HepG2 (cell line): ENCODE data around the gene CCDC178. TPM values are rescaled to one million over a fixed set of nuclear protein-coding genes. Genes with fewer than 3 reads are reported as not detected.

ENCODE experiments used
- ATAC-seq: fragments of 200-7000 bp; cut with Tn5 transposase; 3 replicates; pipeline ENCODE4 v1.9.1; 2020; ENCODE audit warnings: mild to moderate bottlenecking, moderate library complexity
- BruUV-seq: library from RNA; stranded (reverse); fragments of 400-500 nt; replicated peaks from 2 replicates; lab custom pipeline; 2021; lab: Mats Ljungman, UMichigan
- CTCF ChIA-PET: fragments of 300-600 bp; formaldehyde crosslinking; extraction: SDS; loops from one replicate; lab custom pipeline; 2021; ENCODE audit warnings: low total read pairs, inconsistent platforms, low intra/inter-chr PET ratio; lab: Yijun Ruan, JAX
- POLR2A ChIA-PET: fragments of 350-600 bp; sonication (Branson Sonifier 250); formaldehyde crosslinking; loops from one replicate; lab custom pipeline; 2020; ENCODE audit warnings: antibody characterized with exemption, inconsistent platforms; lab: Yijun Ruan, JAX
- DNase-seq: peaks from one replicate; pipeline ENCODE4 v3.0.0-alpha.2; 2015; ENCODE audit warnings: low spot score
- FAIRE-seq: peaks from 3 replicates; lab custom pipeline; 2011; peaks lifted over from hg19 to GRCh38; lab: Jason Lieb, UNC
- H2AFZ ChIP-seq: one replicate; pipeline ENCODE4 v1.6.1; 2011; ENCODE audit warnings: low read length, inconsistent platforms
- H3K27ac ChIP-seq: fragments of 300-600 bp; 3 replicates; pipeline ENCODE4 v1.8.0; 2011; ENCODE audit warnings: mixed run types, mild to moderate bottlenecking, mixed read lengths, low read length, inconsistent platforms; ENCODE audit not compliant: insufficient read depth; ENCODE audit errors: extremely low read length
- H3K27me3 ChIP-seq, 2 experiments: fragments of 200-600 bp in 1 of 2; 2 replicates in 1 of 2; 3 replicates in 1 of 2; pipeline versions ENCODE4 v1.6.0 to v1.8.0; 2011; ENCODE audit warnings: low read length in 2 of 2, mild to moderate bottlenecking in 2 of 2, moderate library complexity in 2 of 2, inconsistent platforms in 1 of 2; ENCODE audit not compliant: insufficient read depth in 2 of 2, control insufficient read depth in 1 of 2
- H3K36me3 ChIP-seq, 2 experiments: fragments of 200-600 bp in 1 of 2; replicated peaks in 1 of 2; 2 replicates in 1 of 2; 3 replicates in 1 of 2; pipeline versions ENCODE4 v1.5.1 to v1.8.0; 2011; ENCODE audit warnings: low read length in 2 of 2, inconsistent platforms in 1 of 2; ENCODE audit not compliant: insufficient read depth in 2 of 2, control insufficient read depth in 1 of 2
- H3K4me1 ChIP-seq: 2 replicates; pipeline ENCODE4 v1.5.1; 2012; ENCODE audit warnings: low read length, inconsistent platforms; ENCODE audit not compliant: insufficient read depth
- H3K4me2 ChIP-seq: 2 replicates; pipeline ENCODE4 v1.6.0; 2011; ENCODE audit warnings: low read depth, low read length, inconsistent platforms
- H3K4me3 ChIP-seq, 3 experiments: fragments of 200-600 bp in 1 of 3; sonication (generic), shearing (Covaris generic) in 1 of 3; replicated peaks in 1 of 3; 2 replicates each; pipeline ENCODE4 v1.5.1; 2011 to 2016; ENCODE audit warnings: low read length in 3 of 3, inconsistent platforms in 2 of 3, low read depth in 2 of 3, mild to moderate bottlenecking in 2 of 3, control low read depth in 1 of 3, mixed read lengths in 1 of 3; ENCODE audit not compliant: insufficient read depth in 1 of 3
- H3K79me2 ChIP-seq: one replicate; pipeline ENCODE4 v1.6.1; 2011; ENCODE audit warnings: low read length, inconsistent platforms; ENCODE audit not compliant: insufficient read depth
- H3K9ac ChIP-seq: 2 replicates; pipeline ENCODE4 v1.6.0; 2011; ENCODE audit warnings: mild to moderate bottlenecking, low read depth, low read length, inconsistent platforms; ENCODE audit not compliant: insufficient read depth
- H3K9me3 ChIP-seq: 2 replicates; pipeline ENCODE4 v1.5.1; 2012; ENCODE audit warnings: mild to moderate bottlenecking, low read length
- H4K20me1 ChIP-seq: 2 replicates; pipeline ENCODE4 v1.6.0; 2011; ENCODE audit warnings: inconsistent platforms, mild to moderate bottlenecking, low read length, moderate library complexity; ENCODE audit not compliant: insufficient read depth
- BATF2 ChIP-seq: sonication (generic); formaldehyde crosslinking; IDR thresholded peaks from 2 replicates; pipeline ENCODE4 v1.8.0; 2022; ENCODE audit warnings: mild to moderate bottlenecking, missing genetic modification reagents, moderate library complexity
- CBX1 ChIP-seq: IDR thresholded peaks from one replicate; pipeline ENCODE4 v1.6.1; 2016; ENCODE audit warnings: antibody characterized with exemption, low read depth
- IKZF1 ChIP-seq: fragments of 450-650 bp; IDR thresholded peaks from 2 replicates; pipeline ENCODE4 v1.7.1; 2016
- ISL2 ChIP-seq: sonication (generic); formaldehyde crosslinking; IDR thresholded peaks from 2 replicates; pipeline ENCODE4 v1.5.0; 2020; ENCODE audit warnings: missing genetic modification reagents
- KLF13 ChIP-seq: sonication (generic); formaldehyde crosslinking; IDR thresholded peaks from 2 replicates; pipeline ENCODE4 v1.4.0; 2020; ENCODE audit warnings: mild to moderate bottlenecking, missing genetic modification reagents
- KLF9 ChIP-seq: IDR thresholded peaks from 2 replicates; pipeline ENCODE4 v1.6.1; 2016; ENCODE audit warnings: low read depth
- MAFG ChIP-seq: sonication (generic); formaldehyde crosslinking; IDR thresholded peaks from 2 replicates; pipeline ENCODE4 v1.5.1; 2020; ENCODE audit warnings: mild to moderate bottlenecking, missing genetic modification reagents
- MEIS1 ChIP-seq: sonication (generic); formaldehyde crosslinking; IDR thresholded peaks from 2 replicates; pipeline ENCODE4 v1.9.0; 2021; ENCODE audit warnings: mild to moderate bottlenecking, missing genetic modification reagents, moderate library complexity, borderline replicate concordance
- MTF1 ChIP-seq: sonication (generic); formaldehyde crosslinking; IDR thresholded peaks from 2 replicates; pipeline ENCODE4 v1.5.0; 2020; ENCODE audit warnings: missing genetic modification reagents
- PAWR ChIP-seq: sonication (generic); formaldehyde crosslinking; IDR thresholded peaks from 2 replicates; pipeline ENCODE4 v1.4.0; 2020; ENCODE audit warnings: missing genetic modification reagents, mild to moderate bottlenecking, borderline replicate concordance
- SP4 ChIP-seq: sonication (generic); formaldehyde crosslinking; IDR thresholded peaks from 2 replicates; pipeline ENCODE4 v1.8.1; 2023; ENCODE audit warnings: mild to moderate bottlenecking, missing genetic modification reagents
- TARDBP ChIP-seq: sonication (generic); formaldehyde crosslinking; IDR thresholded peaks from 2 replicates; pipeline ENCODE4 v1.8.0; 2022; ENCODE audit warnings: mild to moderate bottlenecking, missing genetic modification reagents
- ZNF121 ChIP-seq: sonication (generic); formaldehyde crosslinking; IDR thresholded peaks from 2 replicates; pipeline ENCODE4 v1.5.0; 2020; ENCODE audit warnings: mild to moderate bottlenecking, missing genetic modification reagents
- ZNF557 ChIP-seq: sonication (generic); formaldehyde crosslinking; IDR thresholded peaks from 2 replicates; pipeline ENCODE4 v1.4.0; 2020; ENCODE audit warnings: missing genetic modification reagents
- ZNF777 ChIP-seq: sonication (generic); formaldehyde crosslinking; IDR thresholded peaks from 2 replicates; pipeline ENCODE4 v1.4.0; 2020; ENCODE audit warnings: missing genetic modification reagents
- ZZZ3 ChIP-seq: sonication (generic); formaldehyde crosslinking; IDR thresholded peaks from 2 replicates; pipeline ENCODE4 v1.4.0; 2020; ENCODE audit warnings: missing genetic modification reagents, mild to moderate bottlenecking, borderline replicate concordance
- WGBS: methylation state at CpG from one replicate; pipeline ENCODE4 v1.1.6; 2017; ENCODE audit warnings: low lambda C conversion rate; 5-methylcytosine and 5-hydroxymethylcytosine counted together
- in situ Hi-C: cut with HindIII; loops from 2 replicates; pipeline ENCODE4 v1.10.0; 2017; ENCODE audit warnings: low pct_unique_long_range_greater_than_20kb; ENCODE audit not compliant: extremely low pct_ligation_motif_present
- intact Hi-C: fragments of 100-400 bp; cut with micrococcal nuclease; formaldehyde crosslinking; loops from one replicate; pipeline ENCODE4 v1.10.0; 2022; ENCODE audit not compliant: unreplicated experiment
- polyA plus RNA-seq, 8 experiments: library from polyadenylated mRNA; depleted of rRNA in 3 of 8; stranded (reverse) in 7 of 8; unstranded in 1 of 8; fragments of >200 nt; fragmentation: Illumina TruSeq in 4 of 8; extraction: Trizol in 4 of 8; gene quantifications; 2 replicates each; pipeline versions ENCODE4 v1.2.1 to v1.2.3, GENCODE V29; 2011 to 2016; ENCODE audit warnings: low read depth in 4 of 8, missing spikeins in 1 of 8, mixed read lengths in 1 of 8; ENCODE audit not compliant: insufficient read depth in 1 of 8
- total RNA-seq, 5 experiments: library from RNA; depleted of rRNA; stranded (reverse); fragments of >200 nt; fragmentation: Illumina TruSeq; extraction: Trizol; gene quantifications; 2 replicates each; pipeline ENCODE4 v1.2.3, GENCODE V29; 2016; ENCODE audit warnings: low read depth in 1 of 5
- TF ChIP-seq, protein P1 (sequence below): sonication (generic); formaldehyde crosslinking; IDR thresholded peaks from 2 replicates; pipeline ENCODE4 v1.8.0; 2022; ENCODE audit warnings: low read depth, missing genetic modification reagents
- TF ChIP-seq, protein P2 (sequence below): sonication (generic); formaldehyde crosslinking; IDR thresholded peaks from 2 replicates; pipeline ENCODE4 v1.8.1; 2023; ENCODE audit warnings: mild to moderate bottlenecking, moderate library complexity, missing genetic modification reagents

CCDC178 gene
- total and polyA plus RNA-seq, 2 of the 13 experiments (the other 11 are each of a cell fraction or from before 2014, with no cell fraction given): not detected

DNA sequence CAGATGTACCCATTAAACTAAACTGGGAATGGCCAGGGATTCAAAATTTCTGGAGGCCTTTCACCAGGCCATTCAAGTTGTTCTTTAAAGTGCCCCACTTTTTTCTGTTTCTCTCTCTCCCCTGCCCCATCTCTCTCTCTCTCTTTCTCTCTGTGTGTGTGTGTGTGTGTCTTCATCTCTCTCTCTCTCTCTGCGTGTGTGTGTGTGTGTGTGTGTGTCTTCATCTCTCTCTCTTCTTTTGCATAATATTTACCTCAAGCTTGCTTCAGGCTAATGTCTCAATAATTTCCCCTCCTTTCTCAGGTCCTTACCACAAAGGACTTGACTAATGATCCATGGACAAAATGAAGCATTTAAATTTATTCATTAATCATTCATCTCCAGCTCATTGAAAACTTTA lies 503.5 kb downstream of the CCDC178 start:
- 6% methylated on average over 1 of the region's 1 CpG for WGBS
- Histone ChIP-seq H3K4me1 (no peaks in the 10 kb centered on the region), H3K79me2 (no peaks in the 10 kb centered on the region), H3K9ac (no peak overlapping the region), H3K36me3 (no peaks in the 10 kb centered on the region), H4K20me1 (no peaks in the 10 kb centered on the region), H3K4me3 (no peak overlapping the region), H3K27me3 (no peaks in the 10 kb centered on the region), H3K4me2 (no peak overlapping the region), H3K9me3 (no peaks in the 10 kb centered on the region), H2AFZ (no peak overlapping the region), H3K27ac (no peak overlapping the region)
- in situ Hi-C loops: no loop called here
- TF ChIP-seq MTF1 (CRISPR knock-in tag): no peak
- no peak for TF ChIP-seq TARDBP (CRISPR knock-in tag)
- no peak for TF ChIP-seq KLF13
- TF ChIP-seq MEIS1: no peak
- no peak for TF ChIP-seq ZNF777 (CRISPR knock-in tag)
- TF ChIP-seq SP4: no peak
- TF ChIP-seq KLF9 (CRISPR knock-in tag): no peak
- no peak for TF ChIP-seq ZNF557 (CRISPR knock-in tag)
- no peak for TF ChIP-seq ISL2
- CTCF ChIA-PET: no interaction called here
- intact Hi-C loops: no loop called here
- no peak for ATAC-seq
- no peak for FAIRE-seq
- no TSS peak for BruUV-seq
- POLR2A ChIA-PET: no interaction called here
- no peak for DNase-seq

- Histone ChIP-seq H4K20me1 (no peaks in the 10 kb centered on the region), H3K27ac (no peak overlapping the region), H2AFZ (no peak overlapping the region), H3K27me3 (no peaks in the 10 kb centered on the region), H3K36me3 (no peaks in the 10 kb centered on the region), H3K9me3 (no peaks in the 10 kb centered on the region), H3K4me1 (no peaks in the 10 kb centered on the region), H3K4me2 (no peak overlapping the region), H3K4me3 (no peak overlapping the region), H3K79me2 (no peaks in the 10 kb centered on the region), H3K9ac (no peak overlapping the region)
- POLR2A ChIA-PET: no interaction called here
- CTCF ChIA-PET: no interaction called here
- FAIRE-seq: no peak
- DNase-seq: no peak
- WGBS: 2% methylated on average over 4 of the region's 4 CpGs
- no TSS peak for BruUV-seq
- intact Hi-C loops (no loop called here), in situ Hi-C loops (no loop called here)
- ATAC-seq: no peak
- TF ChIP-seq KLF13 (no peak), PAWR (CRISPR knock-in tag) (no peak), MAFG (no peak), BATF2 (no peak), ZNF121 (CRISPR knock-in tag) (no peak), ZZZ3 (CRISPR knock-in tag) (no peak), IKZF1 (no peak), CBX1 (no peak)
- TF ChIP-seq, protein P1, sequence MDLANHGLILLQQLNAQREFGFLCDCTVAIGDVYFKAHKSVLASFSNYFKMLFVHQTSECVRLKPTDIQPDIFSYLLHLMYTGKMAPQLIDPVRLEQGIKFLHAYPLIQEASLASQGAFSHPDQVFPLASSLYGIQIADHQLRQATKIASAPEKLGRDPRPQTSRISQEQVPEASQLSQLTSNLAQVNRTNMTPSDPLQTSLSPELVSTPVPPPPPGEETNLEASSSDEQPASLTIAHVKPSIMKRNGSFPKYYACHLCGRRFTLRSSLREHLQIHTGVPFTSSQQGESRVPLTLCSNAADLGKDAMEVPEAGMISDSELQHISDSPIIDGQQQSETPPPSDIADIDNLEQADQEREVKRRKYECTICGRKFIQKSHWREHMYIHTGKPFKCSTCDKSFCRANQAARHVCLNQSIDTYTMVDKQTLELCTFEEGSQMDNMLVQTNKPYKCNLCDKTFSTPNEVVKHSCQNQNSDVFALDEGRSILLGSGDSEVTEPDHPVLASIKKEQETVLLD (CRISPR knock-in tag): no peak
- TF ChIP-seq, protein P2, sequence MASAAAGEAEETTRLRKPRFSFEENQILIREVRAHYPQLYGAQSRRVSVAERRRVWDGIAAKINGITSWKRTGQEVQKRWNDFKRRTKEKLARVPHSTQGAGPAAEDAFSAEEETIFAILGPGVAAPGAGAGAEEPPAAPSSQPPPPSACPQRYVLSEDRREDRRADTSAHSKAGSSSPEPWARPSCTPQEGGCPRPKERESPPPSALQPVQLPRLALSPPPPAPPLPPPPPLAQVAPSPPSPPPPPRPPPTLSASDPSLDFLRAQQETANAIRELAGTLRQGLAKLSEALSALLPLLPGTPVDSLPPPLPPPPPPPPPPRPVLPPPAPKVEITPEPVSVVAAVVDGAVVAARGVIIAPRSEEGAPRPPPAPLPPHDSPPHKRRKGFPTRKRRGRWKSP (CRISPR knock-in tag): no peak
Observed at GRCh38 chr18:32934201-32934600, 506.3 kb downstream of the CCDC178 start.
